ENCODE data around the gene CYP51A1.
"Not testable (repeated sequence)": the region's sequence is repeated elsewhere in the genome, so short reads cannot be mapped to it uniquely, and the experiment has no call there.

Gene CYP51A1

GRCh38 chr7:92131093-92131492, 3.2 kb downstream of the CYP51A1 start:
- no peak for DNase-seq (ENCODE audit: low spot score)

GRCh38 chr7:92121681-92122080, 12.6 kb downstream of the CYP51A1 start:
- no peak for DNase-seq (ENCODE audit: low spot score)

- DNase-seq (ENCODE audit: low spot score), result no peak
Observed at GRCh38 chr7:92119213-92119759, 15.0 kb downstream of the CYP51A1 start.

- no peak for DNase-seq (ENCODE audit: low spot score)
Observed at GRCh38 chr7:92116949-92117348, 17.3 kb downstream of the CYP51A1 start.

GRCh38 chr7:92115821-92116220, 18.5 kb downstream of the CYP51A1 start:
- no peak for DNase-seq (ENCODE audit: low spot score)

GRCh38 chr7:92110857-92111256, 23.4 kb downstream of the CYP51A1 start:
- no peak for DNase-seq (ENCODE audit: low spot score)

- DNase-seq (ENCODE audit: low spot score), result no peak
Observed at GRCh38 chr7:92108821-92109220, 25.5 kb downstream of the CYP51A1 start.

GRCh38 chr7:92102862-92103261, 31.4 kb downstream of the CYP51A1 start:
- not testable (repeated sequence) for DNase-seq (ENCODE audit: low spot score)

GRCh38 chr7:92100534-92100933, 33.7 kb downstream of the CYP51A1 start:
- no peak for DNase-seq (ENCODE audit: low spot score)

GRCh38 chr7:92095380-92095779, 38.9 kb downstream of the CYP51A1 start:
- DNase-seq (ENCODE audit: low spot score), result no peak

- no peak for DNase-seq (ENCODE audit: low spot score)
Observed at GRCh38 chr7:92092210-92092609, 42.1 kb downstream of the CYP51A1 start.

GRCh38 chr7:92088266-92088665, 46.0 kb downstream of the CYP51A1 start:
- no peak for DNase-seq (ENCODE audit: low spot score)

GRCh38 chr7:92083922-92084321, 50.4 kb downstream of the CYP51A1 start:
- DNase-seq (ENCODE audit: low spot score), result not testable (repeated sequence)

GRCh38 chr7:92076509-92076908, 57.8 kb downstream of the CYP51A1 start:
- DNase-seq (ENCODE audit: low spot score), result no peak

- DNase-seq (ENCODE audit: low spot score), result peak; percentile 13
Observed at GRCh38 chr7:92075455-92076158, 58.7 kb downstream of the CYP51A1 start.

- no peak for DNase-seq (ENCODE audit: low spot score)
Observed at GRCh38 chr7:92072708-92073107, 61.6 kb downstream of the CYP51A1 start.

- DNase-seq (ENCODE audit: low spot score), result no peak
Observed at GRCh38 chr7:92072121-92072520, 62.2 kb downstream of the CYP51A1 start.

GRCh38 chr7:92071032-92071431, 63.2 kb downstream of the CYP51A1 start:
- DNase-seq (ENCODE audit: low spot score), result no peak

GRCh38 chr7:92064438-92065029, 69.7 kb downstream of the CYP51A1 start:
- no peak for DNase-seq (ENCODE audit: low spot score)

All from Ammon's horn (tissue), 1 donor.